Left lung (tissue), 10 donors: ENCODE measurements around the gene SLC19A1. TPM values are rescaled to one million over a fixed set of nuclear protein-coding genes. Genes with fewer than 3 reads are reported as not detected.

Experiments used
- ATAC-seq: fragments of 200-7000 bp; cut with Tn5 transposase; one replicate; pipeline ENCODE4 v1.9.1; 2020; ENCODE audit warnings: moderate library complexity
- DNase-seq, 4 donors: peaks; one replicate each; pipeline ENCODE4 v3.0.0-alpha.2; 2013 to 2020
- H3K27ac ChIP-seq, 2 donors: fragments of 200-600 bp; sonication (generic) in 1 of 2; one replicate each; pipeline versions ENCODE4 v1.5.0 to v1.8.0; 2020 to 2021
- H3K27me3 ChIP-seq, 2 donors: fragments of 200-600 bp; sonication (generic) in 1 of 2; one replicate each; pipeline versions ENCODE4 v1.5.0 to v1.8.0; 2020 to 2021
- H3K36me3 ChIP-seq, 2 donors: fragments of 200-600 bp; sonication (generic) in 1 of 2; one replicate each; pipeline versions ENCODE4 v1.5.0 to v1.8.0; 2020 to 2021
- H3K4me1 ChIP-seq, 2 donors: fragments of 200-600 bp; one replicate each; pipeline ENCODE4 v1.8.0; 2021
- H3K4me3 ChIP-seq, 2 donors: fragments of 200-600 bp; sonication (generic) in 1 of 2; one replicate each; pipeline versions ENCODE4 v1.5.0 to v1.8.0; 2020 to 2021; ENCODE audit warnings: mild to moderate bottlenecking in 1 of 2
- H3K9me3 ChIP-seq, 2 donors: fragments of 200-600 bp; sonication (generic) in 1 of 2; one replicate each; pipeline versions ENCODE4 v1.5.0 to v1.8.0; 2020 to 2021
- intact Hi-C, 2 donors: fragments of 100-400 bp; cut with DNase I; formaldehyde crosslinking; loops; one replicate each; pipeline versions ENCODE4 v1.11.2 to v1.14.2; 2022
- polyA plus RNA-seq, 6 donors: library from polyadenylated mRNA; unstranded; fragments of 120-200 nt; gene quantifications; one replicate each; pipeline ENCODE4 v1.2.1, GENCODE V29; 2013; ENCODE audit not compliant: insufficient read length in 6 of 6
- total RNA-seq, 2 donors: library from RNA; stranded (reverse); fragmentation: NEBNext Ultra II Directional; extraction: Animal tissue kit (Norgen Biotek cat#: 25700); gene quantifications; one replicate each; pipeline ENCODE4 v1.2.1, GENCODE V29; 2021
- TF ChIP-seq, protein P1 (sequence below), 2 donors: fragments of 200-600 bp; sonication (generic) in 1 of 2; IDR thresholded peaks; one replicate each; pipeline versions ENCODE4 v1.5.0 to v1.8.0; 2021; ENCODE audit warnings: antibody characterized with exemption in 2 of 2
- donor health status: DM: no; HTN: yes; CAD: no.
- donor health status: DM: no; HTN: no; CAD: no.

Gene SLC19A1
- total and polyA plus RNA-seq, 8 donors = 22.4 to 50.4 (median 27.2) TPM

DNA sequence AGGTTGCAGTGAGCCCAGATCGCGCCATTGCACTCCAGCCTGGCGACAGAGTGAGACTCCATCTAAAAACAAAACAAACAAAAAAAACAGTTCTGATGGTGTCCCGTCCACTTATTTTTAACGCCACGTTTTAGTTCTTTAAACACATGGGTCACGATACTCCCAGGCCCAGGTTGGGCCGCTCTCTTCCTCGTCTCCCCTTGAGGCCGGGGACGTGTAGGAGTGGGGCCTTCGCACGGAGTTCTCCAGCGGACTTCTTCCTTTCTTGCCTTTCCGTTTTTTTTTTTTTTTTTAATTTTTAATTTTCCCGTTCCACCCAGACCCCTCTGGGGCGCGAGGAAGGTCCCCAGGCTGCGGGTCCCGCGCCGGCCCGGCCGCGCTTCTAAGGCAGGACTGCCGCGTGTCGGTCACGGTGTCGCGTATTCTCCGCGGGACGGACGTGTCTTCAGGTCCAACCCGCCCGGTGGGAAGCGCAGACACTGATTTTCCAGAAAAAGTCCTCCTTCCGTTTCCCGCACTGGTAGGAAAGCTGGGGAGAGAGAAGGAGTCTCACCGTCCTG, 47.5 kb upstream of the SLC19A1 start:
- H3K36me3 ChIP-seq = no peaks in the 10 kb centered on the region
- ATAC-seq = no peak
- H3K27ac ChIP-seq = no peak overlapping the region
- DNase-seq = no peak
- peaks cover 4 to 21% of the 10 kb centered on the region in 2 donors for H3K4me1 ChIP-seq
- peaks cover 0 to 51% of the 10 kb centered on the region in 2 donors for H3K27me3 ChIP-seq
- H3K4me3 ChIP-seq = peak overlapping the region; percentile 42 to 47
- intact Hi-C loops = no loop called here
- TF ChIP-seq, protein P1, sequence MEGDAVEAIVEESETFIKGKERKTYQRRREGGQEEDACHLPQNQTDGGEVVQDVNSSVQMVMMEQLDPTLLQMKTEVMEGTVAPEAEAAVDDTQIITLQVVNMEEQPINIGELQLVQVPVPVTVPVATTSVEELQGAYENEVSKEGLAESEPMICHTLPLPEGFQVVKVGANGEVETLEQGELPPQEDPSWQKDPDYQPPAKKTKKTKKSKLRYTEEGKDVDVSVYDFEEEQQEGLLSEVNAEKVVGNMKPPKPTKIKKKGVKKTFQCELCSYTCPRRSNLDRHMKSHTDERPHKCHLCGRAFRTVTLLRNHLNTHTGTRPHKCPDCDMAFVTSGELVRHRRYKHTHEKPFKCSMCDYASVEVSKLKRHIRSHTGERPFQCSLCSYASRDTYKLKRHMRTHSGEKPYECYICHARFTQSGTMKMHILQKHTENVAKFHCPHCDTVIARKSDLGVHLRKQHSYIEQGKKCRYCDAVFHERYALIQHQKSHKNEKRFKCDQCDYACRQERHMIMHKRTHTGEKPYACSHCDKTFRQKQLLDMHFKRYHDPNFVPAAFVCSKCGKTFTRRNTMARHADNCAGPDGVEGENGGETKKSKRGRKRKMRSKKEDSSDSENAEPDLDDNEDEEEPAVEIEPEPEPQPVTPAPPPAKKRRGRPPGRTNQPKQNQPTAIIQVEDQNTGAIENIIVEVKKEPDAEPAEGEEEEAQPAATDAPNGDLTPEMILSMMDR (IDR thresholded peaks at IDR 0.05) = no peak
- peaks cover 0 to 25% of the 10 kb centered on the region in 2 donors for H3K9me3 ChIP-seq

DNA sequence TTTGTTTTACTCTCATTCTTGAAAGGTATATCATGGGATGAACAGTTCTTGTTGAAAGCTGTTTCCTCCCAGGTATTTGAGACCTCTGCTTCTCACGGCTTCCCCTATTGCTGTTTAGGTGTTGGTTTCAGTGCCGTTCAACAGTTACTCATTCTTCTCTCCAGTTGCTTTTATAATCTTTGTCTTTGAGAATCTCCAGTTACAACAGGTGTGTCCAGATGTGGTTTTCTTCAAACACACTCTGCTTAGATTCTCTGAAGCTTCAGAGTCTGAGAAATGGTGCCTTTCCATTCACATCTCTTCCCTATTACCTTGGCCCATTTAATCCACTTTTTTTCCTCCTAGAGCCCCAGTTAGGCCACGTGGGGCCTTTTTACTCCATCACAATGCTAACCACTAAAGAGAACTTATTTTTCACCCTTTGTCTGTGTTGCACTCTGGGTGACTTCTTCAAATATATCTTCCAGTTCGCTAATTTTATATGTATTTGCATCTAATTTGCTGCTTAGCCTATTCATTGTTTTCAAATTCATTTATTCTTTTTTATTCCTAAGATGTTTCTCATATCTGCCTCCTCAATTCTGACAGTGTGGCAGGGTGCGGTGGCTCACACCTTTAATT, 46.7 kb upstream of the SLC19A1 start:
- no peak for ATAC-seq

DNA sequence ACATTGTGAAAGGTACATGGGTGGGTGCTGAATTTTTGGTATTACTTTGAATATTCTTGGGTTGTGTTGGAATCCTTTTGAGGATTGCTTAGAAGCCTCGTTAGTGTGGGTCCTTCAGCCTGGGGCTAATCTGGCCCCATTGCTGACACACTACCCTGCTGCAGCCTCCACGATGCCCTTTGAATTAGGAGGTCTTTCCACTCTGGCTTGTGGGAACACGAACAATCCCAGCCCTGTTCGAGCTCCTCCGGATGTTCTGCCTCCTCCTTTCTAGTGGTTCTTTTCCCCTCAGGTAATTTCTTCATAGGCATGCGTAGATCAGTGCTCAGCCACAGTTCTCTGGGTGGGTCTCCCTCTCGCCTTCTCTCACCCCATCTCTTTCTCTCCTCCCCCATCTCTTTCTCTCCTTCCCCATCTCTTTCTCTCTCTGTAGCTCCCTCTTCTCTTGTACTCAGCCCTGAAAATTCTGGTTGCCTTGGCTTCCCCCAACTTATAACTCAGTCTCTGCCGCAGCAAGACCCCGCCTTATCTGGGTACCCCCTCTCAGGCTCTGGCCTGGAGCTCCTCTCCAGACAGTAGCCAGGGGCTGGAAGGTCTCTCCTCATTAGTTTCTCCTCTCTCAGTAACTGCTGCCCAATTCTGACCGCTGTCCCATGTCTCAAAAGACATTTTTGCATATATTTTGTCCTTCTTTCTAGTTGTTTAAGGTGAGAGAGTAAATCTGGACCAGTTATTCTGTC, 46.0 kb upstream of the SLC19A1 start:
- intact Hi-C loops = no loop called here
- DNase-seq = peak in 1 of 4 donors; percentile 8

More for the DNA sequence above, 46.7 kb upstream of the SLC19A1 start:
- H3K9me3 ChIP-seq = peaks cover 0 to 27% of the 10 kb centered on the region in 2 donors
- no peak for DNase-seq
- H3K27me3 ChIP-seq = peaks cover 0 to 44% of the 10 kb centered on the region in 2 donors
- H3K27ac ChIP-seq = no peak overlapping the region
- H3K4me1 ChIP-seq = peaks cover 4 to 21% of the 10 kb centered on the region in 2 donors
- H3K4me3 ChIP-seq = no peak overlapping the region
- TF ChIP-seq, protein P1 (IDR thresholded peaks at IDR 0.05) = no peak
- intact Hi-C loops = no loop called here
- no peaks in the 10 kb centered on the region for H3K36me3 ChIP-seq

DNA sequence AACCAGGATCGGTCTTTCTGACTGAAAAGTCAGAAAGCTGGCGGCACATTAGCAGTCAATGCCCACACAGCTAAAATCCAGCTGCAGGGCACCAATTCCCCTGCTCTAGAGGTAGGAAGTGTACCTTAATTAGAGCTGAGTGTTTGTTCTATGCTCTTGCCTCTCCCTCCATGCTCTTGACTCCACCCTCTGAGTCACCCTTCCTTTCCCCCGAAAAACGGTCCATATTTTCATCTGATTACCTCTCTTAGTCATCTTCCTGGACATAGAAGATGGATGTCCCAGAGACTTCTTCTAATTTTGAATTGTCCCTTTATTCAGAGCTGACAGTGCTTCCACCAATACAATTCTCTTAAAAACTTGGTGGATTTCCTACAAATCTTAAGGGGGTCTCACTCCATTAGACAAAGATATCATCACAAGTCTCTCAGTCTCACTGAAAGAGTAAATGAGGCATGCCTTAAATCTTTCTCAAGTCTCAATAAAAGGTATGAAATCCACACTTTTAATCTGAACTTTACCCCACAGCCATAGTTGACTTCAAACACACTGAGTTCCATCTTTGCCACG, 44.1 kb upstream of the SLC19A1 start:
- DNase-seq (peak in 1 of 4 donors; percentile 6), ATAC-seq (no peak)
- intact Hi-C loops = no loop called here
- TF ChIP-seq, protein P1 (IDR thresholded peaks at IDR 0.05) = no peak
- H3K36me3 ChIP-seq = no peaks in the 10 kb centered on the region
- no peak overlapping the region for H3K27ac ChIP-seq
- peaks cover 0 to 37% of the 10 kb centered on the region in 2 donors for H3K9me3 ChIP-seq
- peaks cover 0 to 43% of the 10 kb centered on the region in 2 donors for H3K27me3 ChIP-seq
- peaks cover 0 to 15% of the 10 kb centered on the region in 2 donors for H3K4me1 ChIP-seq
- H3K4me3 ChIP-seq = no peak overlapping the region

More for the DNA sequence above, 46.0 kb upstream of the SLC19A1 start:
- peaks cover 0 to 31% of the 10 kb centered on the region in 2 donors for H3K9me3 ChIP-seq
- TF ChIP-seq, protein P1 (IDR thresholded peaks at IDR 0.05) = no peak
- no peak for ATAC-seq
- peaks cover 0 to 44% of the 10 kb centered on the region in 2 donors for H3K27me3 ChIP-seq
- no peak overlapping the region for H3K4me3 ChIP-seq
- H3K27ac ChIP-seq = no peak overlapping the region
- H3K36me3 ChIP-seq = no peaks in the 10 kb centered on the region
- H3K4me1 ChIP-seq = peaks cover 4 to 21% of the 10 kb centered on the region in 2 donors
